COLO668 (cell line): ENCODE data around the gene API5.
"Not testable (repeated sequence)": the region's sequence is repeated elsewhere in the genome, so short reads cannot be mapped to it uniquely, and the experiment has no call there.

Experiments used
- DNase-seq: peaks from one replicate; lab custom pipeline; 2025; ENCODE audit not compliant: unreplicated experiment; lab: John Stamatoyannopoulos, UW

API5 gene

GRCh38 chr11:43311791-43312607, at the start of gene API5:
Gene API5, plus strand, starts transcription at chr11:43311996. Its CDS starts 132 bp downstream, at chr11:43312128.
- DNase-seq: peak; percentile 98

GRCh38 chr11:43267856-43268580, 43.8 kb upstream of the API5 start:
- no peak for DNase-seq

DNA sequence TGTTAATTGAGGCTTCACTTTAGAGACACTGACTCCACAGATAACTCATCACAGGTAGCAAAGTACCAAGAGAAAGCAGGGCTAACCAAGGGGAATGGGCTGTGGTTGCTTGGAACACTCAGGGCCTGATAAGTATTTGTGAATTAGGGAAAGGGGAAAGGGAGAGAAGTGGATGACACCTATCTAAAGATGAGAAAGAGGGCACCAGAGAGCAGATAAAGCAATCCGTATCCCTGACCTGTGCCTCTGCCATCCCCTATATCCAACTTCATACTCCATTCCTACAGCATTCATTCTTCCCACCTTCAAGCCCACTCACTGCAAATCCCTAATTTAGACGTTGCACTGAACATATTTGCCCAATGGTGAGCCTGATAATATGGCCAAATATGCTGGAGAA, 43.0 kb upstream of the API5 start:
- DNase-seq: no peak

DNA sequence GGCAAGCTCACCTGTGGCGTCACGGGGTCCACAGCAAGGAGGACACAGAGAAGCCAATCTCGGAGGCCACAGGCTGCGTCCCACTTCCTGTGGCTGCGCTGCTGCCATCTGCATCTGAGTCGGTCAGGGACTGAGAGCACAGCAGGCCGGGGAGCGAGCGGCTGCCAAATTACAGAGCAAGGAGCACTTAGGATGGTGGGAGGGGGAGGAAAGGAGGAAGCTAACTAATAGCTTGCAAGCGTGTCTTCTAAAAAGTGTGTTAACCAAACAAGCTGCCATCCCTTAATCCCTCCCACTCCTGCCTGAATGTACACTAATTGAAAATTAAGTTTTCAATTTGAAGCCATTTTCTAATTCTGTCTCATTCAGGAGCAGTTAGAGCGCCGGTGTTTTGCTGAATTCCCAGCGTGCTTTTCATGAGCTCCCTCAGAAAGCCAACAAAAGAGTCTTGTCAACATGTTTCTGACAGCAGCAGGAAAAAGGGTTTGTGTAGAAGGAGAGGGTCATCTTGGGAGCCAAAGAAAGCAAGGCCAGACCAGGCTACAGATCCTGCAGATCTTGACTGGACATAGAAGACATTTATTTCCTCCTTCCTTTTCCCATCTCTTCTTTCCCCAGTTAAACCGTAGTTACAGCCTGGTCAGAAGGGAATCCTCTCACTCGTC, 42.4 kb upstream of the API5 start:
- no peak for DNase-seq

DNA sequence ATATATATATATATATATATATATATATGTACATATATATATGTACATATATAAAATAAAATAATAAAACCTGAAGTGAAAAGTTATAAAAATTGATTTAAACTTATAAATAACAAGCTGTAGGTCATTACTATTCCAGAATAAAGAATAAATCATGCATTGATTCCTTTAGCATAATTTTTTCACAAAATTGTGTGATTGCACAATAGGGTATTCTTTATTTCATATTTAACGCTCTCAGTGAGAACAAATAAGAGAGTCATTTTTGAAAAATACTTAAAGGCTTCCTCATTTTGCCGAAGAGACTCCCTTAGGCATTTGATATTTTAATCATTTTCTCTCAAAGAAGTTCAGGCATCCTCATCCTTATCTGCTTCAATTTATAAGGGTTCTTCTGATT, 41.3 kb upstream of the API5 start:
- DNase-seq: no peak

- no peak for DNase-seq
Measured at GRCh38 chr11:43278193-43278956, 33.4 kb upstream of the API5 start.

DNA sequence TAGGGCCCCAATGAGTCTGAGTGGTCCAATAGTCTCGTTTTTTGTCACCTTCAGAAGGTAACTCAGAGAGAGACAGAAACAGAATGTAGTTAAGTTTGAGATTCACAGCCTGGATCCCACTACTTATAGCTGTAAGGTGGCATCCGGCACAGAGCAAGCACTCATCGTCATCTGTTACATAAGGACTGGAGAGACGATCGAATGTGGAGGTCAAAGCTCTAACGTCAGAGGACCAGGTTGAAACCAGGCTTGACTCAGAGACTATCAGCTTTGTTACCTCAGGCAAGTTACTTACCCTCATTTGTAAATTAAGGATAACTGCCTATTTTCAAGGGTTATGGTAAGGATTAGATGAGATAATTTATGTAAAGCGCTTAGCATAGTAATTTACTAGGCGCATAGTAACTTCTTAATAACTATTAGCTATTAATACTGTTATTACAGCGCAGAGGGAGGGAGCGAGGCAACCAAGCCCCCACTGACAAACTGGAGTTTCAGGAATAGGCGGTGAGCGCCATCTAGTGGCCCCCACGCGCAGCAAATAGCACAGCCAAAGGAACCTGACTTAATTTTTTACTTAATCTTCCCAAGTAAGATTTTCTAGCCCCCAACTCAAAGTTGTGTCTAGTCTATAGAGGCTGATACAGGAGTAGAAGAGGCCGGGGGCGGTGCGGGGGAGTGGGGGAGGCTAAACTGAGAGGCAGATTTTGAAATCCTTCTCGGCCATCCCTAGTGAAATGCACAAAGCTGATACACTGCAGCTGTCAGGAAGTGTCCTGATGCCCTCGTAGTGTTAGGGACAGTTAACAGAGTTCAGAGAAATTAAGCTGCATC, 29.0 kb upstream of the API5 start:
- peak; percentile 53 for DNase-seq

- DNase-seq: no peak
Measured at GRCh38 chr11:43285826-43286225, 26.0 kb upstream of the API5 start.

DNA sequence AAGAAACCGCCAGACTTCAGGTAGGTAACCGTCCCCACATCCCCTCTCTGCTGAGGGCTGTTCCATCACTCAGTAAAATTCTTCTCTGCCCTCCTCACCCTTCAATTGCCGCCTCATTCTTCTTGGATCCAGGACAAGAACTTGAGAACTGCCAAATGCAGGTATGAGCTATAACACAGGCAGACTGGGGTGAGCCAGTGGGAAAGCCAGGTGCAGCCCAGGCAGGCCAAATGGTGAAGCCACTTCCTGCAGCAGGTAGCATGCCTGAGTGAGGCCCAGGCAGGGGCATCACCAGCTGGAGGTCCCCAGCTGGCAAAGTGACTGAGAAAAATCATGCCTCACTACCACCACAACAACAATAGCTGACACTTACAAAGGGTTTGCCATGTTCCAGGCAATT, 22.4 kb upstream of the API5 start:
- no peak for DNase-seq

DNA sequence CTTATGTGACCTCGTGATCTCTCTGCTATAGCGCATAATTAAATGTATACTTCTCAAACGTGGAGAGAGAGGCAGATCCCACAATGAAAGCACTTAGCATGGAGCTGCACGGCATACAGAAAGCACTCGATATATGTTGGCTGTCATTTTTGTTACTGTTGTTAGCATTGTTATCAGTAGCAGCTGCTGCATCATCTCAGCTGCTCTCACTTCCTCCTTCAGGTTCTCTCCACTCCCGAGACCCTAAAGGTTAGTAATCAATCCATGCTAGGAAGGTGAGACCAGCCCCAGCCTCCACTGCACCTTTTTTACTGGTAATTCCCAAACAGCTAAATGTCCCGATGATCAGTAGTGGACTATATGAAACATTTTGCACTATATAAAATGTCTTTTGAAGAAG, 13.4 kb upstream of the API5 start:
- DNase-seq: no peak

- no peak for DNase-seq
Measured at GRCh38 chr11:43315966-43316365, 4.2 kb downstream of the API5 start.

GRCh38 chr11:43316451-43316850, 4.7 kb downstream of the API5 start:
- DNase-seq: no peak

DNA sequence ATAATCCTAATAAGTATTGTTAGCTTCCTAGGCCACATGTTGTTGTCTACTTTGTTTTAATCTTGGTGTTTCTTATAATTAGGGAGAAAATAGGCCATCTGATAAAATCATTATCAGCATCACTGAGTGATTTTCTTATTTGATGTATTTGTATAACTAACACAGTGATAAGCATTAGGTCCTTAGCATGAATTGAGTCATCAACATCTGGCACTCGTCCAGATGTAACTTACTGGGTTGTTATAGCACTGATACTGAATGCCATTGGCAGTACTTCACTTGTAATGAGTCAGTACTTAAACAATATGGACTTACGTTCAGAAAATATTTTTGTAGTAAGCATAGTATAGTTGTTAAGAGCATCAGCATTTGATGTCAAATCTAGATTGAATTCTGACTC, 16.2 kb downstream of the API5 start:
- DNase-seq: no peak

- DNase-seq: no peak
Measured at GRCh38 chr11:43328482-43328881, 16.7 kb downstream of the API5 start.

GRCh38 chr11:43341159-43341558, 29.4 kb downstream of the API5 start:
- DNase-seq: no peak

DNA sequence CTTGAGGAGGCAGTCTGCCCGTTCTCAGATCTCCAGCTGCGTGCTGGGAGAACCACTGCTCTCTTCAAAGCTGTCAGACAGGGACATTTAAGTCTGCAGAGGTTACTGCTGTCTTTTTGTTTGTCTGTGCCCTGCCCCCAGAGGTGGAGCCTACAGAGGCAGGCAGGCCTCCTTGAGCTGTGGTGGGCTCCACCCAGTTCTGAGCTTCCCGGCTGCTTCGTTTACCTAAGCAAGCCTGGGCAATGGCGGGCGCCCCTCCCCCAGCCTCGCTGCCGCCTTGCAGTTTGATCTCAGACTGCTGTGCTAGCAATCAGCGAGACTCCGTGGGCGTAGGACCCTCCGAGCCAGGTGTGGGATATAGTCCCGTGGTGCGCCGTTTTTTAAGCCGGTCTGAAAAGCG, 39.6 kb downstream of the API5 start:
- not testable (repeated sequence) for DNase-seq

DNA sequence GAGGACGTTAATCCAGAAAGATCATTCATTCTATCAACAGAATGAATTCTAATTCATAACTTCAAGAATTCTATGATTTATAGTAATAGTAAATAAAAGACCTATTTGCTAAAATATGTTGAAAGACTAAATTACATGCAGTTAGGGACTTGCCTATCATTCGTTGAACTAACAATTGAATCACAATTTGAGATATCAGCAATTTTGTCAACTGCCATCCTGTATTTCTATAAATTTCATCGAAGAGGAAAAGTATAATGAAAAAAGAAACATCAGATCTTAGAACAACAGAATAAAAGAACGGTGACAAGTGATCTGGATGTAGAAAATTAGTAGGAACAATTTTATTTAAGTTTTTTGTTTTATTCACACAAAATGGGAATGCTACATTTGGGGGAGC, 42.5 kb downstream of the API5 start:
- no peak for DNase-seq

DNA sequence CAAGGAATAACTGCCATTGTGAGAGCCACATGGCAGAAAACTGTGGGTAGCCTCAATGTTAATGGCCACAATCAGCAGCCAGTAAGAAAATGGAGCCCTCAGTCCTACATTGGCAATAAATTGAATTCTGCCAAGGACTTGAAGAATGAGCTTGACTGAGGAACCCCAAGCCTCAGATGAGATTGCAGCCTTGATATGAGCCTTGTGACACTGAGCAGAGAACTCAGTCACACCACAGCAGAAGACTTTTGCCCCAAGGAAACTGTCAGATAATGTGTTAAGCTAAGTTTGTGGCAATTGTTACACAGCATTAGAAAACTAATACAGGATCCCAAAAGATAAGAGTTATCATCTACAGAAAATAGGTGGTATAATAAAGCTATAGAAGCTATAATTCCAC, 44.5 kb downstream of the API5 start:
- DNase-seq: no peak

- no peak for DNase-seq
Measured at GRCh38 chr11:43358279-43358800, 46.5 kb downstream of the API5 start.

DNA sequence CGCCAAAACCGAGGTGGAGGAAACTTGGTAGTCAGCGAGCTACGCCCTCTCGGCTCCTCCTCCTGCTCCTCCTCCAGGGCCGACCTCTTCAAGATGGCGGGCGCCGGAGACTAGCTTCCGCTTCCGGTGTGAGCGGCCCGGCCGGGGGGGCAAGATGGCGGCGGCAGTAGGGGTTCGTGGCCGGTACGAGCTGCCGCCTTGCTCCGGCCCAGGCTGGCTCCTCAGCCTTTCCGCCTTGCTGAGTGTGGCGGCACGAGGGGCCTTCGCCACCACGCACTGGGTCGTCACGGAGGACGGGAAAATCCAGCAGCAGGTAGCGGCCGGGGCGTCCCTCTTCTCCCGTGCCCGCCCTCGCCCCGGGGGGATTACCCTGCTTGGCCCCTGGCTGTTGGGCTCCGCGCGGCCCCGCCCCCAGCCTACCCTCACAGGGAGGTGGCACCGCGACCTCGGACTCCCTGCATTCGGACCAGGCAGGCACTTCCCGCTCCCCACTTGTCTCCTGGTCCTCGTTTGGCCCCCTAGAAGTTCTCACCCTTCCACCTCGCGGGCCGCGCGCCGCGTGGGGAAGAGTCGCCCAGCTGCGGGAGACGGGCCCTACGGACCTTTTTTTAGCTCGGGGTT, 47.1 kb downstream of the API5 start, which contains the start of gene TTC17:
TTC17 (plus strand) TSS at position 120 of the 621 bp plus-strand sequence; CDS start at position 155, 35 bp downstream.
- DNase-seq: peak; percentile 97
